Measurements from ENCODE around the gene PGS1. TPM values are rescaled to one million over a fixed set of nuclear protein-coding genes. Genes with fewer than 3 reads are reported as not detected.

PGS1 gene
- total RNA-seq, 4 donors from 2014 or later = 23.9 to 51.7 (median 34.2) TPM

DNA sequence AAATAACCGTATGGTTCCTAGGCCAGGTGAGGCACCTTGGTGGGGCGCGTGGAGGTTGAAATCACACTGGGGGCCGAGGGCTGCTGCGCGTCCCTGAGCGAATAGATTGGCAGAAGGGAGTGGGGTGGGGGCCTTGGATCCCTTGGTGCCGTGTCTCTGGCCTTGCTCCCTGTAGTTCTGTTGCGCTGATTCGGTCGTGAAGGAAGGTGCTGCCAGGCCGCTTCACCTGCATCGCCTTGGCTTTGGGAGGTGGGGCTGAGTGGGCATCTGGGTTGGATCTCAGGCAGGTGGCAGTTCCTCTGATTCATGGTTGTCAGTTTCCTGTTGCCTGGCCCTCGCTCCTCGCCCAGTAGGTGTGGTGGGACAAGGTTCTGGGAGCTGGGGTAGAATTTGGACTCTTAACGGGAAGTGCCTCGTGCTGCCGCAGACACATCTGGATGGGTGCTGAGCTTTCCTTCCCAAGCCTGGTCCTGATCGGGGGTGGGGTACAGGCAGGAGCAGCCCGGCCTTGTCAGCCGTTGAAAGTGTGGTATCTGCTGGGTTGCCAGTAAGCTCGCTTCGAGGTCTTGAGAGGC, 30.1 kb downstream of the PGS1 start:
- no peaks in the 10 kb centered on the region for H3K27me3 ChIP-seq
- no peak overlapping the region for H3K4me3 ChIP-seq
- peaks cover 43% of the 10 kb centered on the region for H3K4me1 ChIP-seq
- no peaks in the 10 kb centered on the region for H3K9me3 ChIP-seq
- no peak for DNase-seq (ENCODE audit: low spot score in 2 of 2)
- peaks cover 30% of the 10 kb centered on the region for H3K36me3 ChIP-seq
- WGBS = 72% methylated on average over 23 of the region's 23 CpGs
- TF ChIP-seq EP300 (IDR thresholded peaks at IDR 0.05) (no peak), POLR2A (IDR thresholded peaks at IDR 0.05) (no peak), POLR2AphosphoS5 (IDR thresholded peaks at IDR 0.05) (no peak)
- TF ChIP-seq, protein P1, sequence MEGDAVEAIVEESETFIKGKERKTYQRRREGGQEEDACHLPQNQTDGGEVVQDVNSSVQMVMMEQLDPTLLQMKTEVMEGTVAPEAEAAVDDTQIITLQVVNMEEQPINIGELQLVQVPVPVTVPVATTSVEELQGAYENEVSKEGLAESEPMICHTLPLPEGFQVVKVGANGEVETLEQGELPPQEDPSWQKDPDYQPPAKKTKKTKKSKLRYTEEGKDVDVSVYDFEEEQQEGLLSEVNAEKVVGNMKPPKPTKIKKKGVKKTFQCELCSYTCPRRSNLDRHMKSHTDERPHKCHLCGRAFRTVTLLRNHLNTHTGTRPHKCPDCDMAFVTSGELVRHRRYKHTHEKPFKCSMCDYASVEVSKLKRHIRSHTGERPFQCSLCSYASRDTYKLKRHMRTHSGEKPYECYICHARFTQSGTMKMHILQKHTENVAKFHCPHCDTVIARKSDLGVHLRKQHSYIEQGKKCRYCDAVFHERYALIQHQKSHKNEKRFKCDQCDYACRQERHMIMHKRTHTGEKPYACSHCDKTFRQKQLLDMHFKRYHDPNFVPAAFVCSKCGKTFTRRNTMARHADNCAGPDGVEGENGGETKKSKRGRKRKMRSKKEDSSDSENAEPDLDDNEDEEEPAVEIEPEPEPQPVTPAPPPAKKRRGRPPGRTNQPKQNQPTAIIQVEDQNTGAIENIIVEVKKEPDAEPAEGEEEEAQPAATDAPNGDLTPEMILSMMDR (IDR thresholded peaks at IDR 0.05) = no peak
- no peak overlapping the region for H3K27ac ChIP-seq

DNA sequence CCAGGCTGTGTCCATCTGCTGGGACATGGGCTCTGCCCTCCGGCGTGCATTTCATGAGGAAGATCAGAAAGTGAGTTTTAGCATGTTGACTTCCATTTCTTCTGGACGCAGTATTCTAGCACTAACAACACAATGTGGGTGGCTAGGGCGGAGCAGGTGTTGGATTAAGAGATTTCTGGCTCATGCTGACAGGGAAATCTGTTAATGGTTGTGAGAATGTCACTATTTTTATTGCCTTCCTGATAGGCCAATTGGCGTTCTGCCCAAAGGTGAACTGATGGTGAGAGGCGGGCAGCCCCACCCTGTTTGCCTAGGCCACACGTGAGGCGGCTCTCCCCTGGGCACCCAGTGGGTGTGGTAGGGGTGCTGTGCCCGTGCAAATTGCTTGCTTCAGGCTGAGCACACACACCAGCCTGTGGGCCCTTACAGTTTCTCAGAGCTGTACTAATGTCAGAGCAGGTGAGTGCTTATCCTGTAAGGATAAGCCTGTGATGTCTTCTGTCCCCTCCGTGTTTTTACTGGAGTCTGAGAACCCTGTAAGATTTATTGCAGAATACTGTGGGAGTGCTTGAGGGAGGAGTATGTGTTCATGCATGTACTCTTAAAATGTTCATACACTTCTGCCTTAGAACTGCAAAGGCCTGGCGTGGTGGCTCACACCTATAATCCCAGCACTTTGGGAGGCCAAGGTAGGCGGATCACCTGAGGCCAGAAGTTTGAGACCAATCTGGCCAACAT, 30.9 kb downstream of the PGS1 start:
- Histone ChIP-seq H3K9me3 (no peaks in the 10 kb centered on the region), H3K27ac (no peak overlapping the region), H3K36me3 (peaks cover 22% of the 10 kb centered on the region), H3K27me3 (no peaks in the 10 kb centered on the region), H3K4me3 (no peak overlapping the region), H3K4me1 (peaks cover 47% of the 10 kb centered on the region)
- DNase-seq (ENCODE audit: low spot score in 2 of 2) = no peak
- TF ChIP-seq, protein P1 (IDR thresholded peaks at IDR 0.05) = no peak
- WGBS = 42% methylated on average over 11 of the region's 12 CpGs

DNA sequence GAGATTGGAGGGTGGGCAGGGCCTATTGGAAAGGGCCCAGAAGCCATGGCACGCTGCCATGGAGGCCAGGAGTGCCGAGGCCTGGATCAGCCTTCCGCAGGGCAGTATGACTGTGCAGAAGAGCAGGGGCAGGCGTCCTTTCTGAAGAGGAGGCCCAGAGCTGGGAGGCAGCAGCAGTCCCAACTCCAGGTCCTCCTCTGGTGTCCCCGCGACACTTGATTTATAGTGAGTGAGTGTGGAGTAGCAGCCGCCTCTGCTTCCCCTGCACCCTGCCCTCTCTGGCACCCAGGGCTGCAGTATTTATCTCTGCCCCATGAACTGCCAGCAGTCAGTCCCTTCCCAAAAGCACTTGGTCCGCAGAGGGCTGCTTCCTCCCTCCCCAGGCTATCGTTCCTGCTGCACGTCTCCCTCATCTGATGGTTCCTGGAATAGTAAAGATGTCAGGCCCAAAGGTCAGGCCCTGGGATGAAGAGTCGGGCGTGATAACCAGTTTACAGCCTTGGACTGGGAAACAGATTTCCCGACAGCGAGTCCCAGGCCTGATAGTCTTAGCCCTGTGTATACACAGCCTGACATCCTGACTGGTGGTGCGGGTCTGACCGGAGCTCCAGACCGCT, 32.9 kb downstream of the PGS1 start:
- WGBS = 85% methylated on average over 11 of the region's 17 CpGs
- Histone ChIP-seq H3K36me3 (peaks cover 25% of the 10 kb centered on the region), H3K27ac (no peak overlapping the region), H3K4me3 (no peak overlapping the region), H3K9me3 (no peaks in the 10 kb centered on the region), H3K4me1 (peaks cover 60% of the 10 kb centered on the region), H3K27me3 (no peaks in the 10 kb centered on the region)
- TF ChIP-seq EP300 (IDR thresholded peaks at IDR 0.05) = no peak
- TF ChIP-seq POLR2A (IDR thresholded peaks at IDR 0.05) = no peak
- TF ChIP-seq, protein P1 (IDR thresholded peaks at IDR 0.05) = no peak
- TF ChIP-seq POLR2AphosphoS5 (IDR thresholded peaks at IDR 0.05) = no peak
- DNase-seq (ENCODE audit: low spot score in 2 of 2) = no peak

DNA sequence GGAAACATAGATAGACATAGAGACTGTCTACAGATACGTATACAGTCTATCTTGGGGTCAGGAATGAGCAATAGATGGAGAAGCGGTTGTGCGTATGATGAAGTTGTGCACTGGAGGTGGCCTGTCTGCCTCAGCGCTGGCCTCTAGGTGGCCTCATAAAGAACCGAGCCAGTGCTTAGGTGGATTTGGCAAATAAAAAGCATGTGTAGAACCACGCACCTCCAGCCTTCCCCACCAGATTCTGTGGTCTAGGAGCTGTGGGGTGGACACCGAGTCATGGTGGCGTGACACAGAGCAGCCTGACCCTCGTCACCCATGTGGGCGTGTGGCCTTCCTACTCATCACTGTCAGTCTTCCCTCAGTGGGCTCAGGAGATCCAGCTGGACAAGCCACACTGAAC, 34.0 kb downstream of the PGS1 start:
- no peak overlapping the region for H3K27ac ChIP-seq
- no peaks in the 10 kb centered on the region for H3K9me3 ChIP-seq
- H3K4me3 ChIP-seq = no peak overlapping the region
- WGBS = 80% methylated on average over 6 of the region's 10 CpGs
- DNase-seq (ENCODE audit: low spot score in 2 of 2) = no peak
- no peaks in the 10 kb centered on the region for H3K27me3 ChIP-seq
- peaks cover 25% of the 10 kb centered on the region for H3K36me3 ChIP-seq
- H3K4me1 ChIP-seq = peaks cover 60% of the 10 kb centered on the region
- no peak for TF ChIP-seq EP300 (IDR thresholded peaks at IDR 0.05)
- no peak for TF ChIP-seq POLR2A (IDR thresholded peaks at IDR 0.05)
- no peak for TF ChIP-seq POLR2AphosphoS5 (IDR thresholded peaks at IDR 0.05)
- TF ChIP-seq, protein P1 (IDR thresholded peaks at IDR 0.05) = no peak
